HEK293 (cell line): Measurements from ENCODE around the gene CSGALNACT2.

ENCODE experiments used
- CTCF ChIA-PET: fragments of 350-600 bp; formaldehyde crosslinking; extraction: SDS; loops from one replicate; lab custom pipeline; 2021; ENCODE audit warnings: antibody characterized with exemption; lab: Yijun Ruan, JAX
- POLR2A ChIA-PET: fragments of 300-600 bp; formaldehyde crosslinking; extraction: SDS; loops from one replicate; lab custom pipeline; 2020; ENCODE audit warnings: antibody characterized with exemption, inconsistent platforms; lab: Yijun Ruan, JAX
- H3K27ac ChIP-seq: fragments of 200-500 bp; sonication (Bioruptor generic); 2 replicates; pipeline ENCODE4 v1.5.1; 2014; ENCODE audit warnings: low read depth, low read length, control low read depth, inconsistent platforms; ENCODE audit errors: extremely low read depth
- H3K36me3 ChIP-seq, 2 experiments: fragments of 200-500 bp in 1 of 2; sonication (Bioruptor generic) in 1 of 2; 1 replicate in 1 of 2; 2 replicates in 1 of 2; pipeline ENCODE4 v1.5.1; 2014 to 2017; ENCODE audit warnings: inconsistent platforms in 2 of 2, low read length in 2 of 2; ENCODE audit not compliant: control insufficient read depth in 2 of 2, insufficient read depth in 1 of 2
- H3K4me1 ChIP-seq: fragments of 200-500 bp; sonication (Bioruptor generic); 2 replicates; pipeline ENCODE4 v1.5.1; 2014; ENCODE audit warnings: mild to moderate bottlenecking, low read length, inconsistent platforms; ENCODE audit not compliant: control insufficient read depth, insufficient read depth
- H3K4me3 ChIP-seq: 2 replicates; pipeline ENCODE4 v1.5.1; 2011; ENCODE audit warnings: low read depth, mild to moderate bottlenecking, control low read depth, low read length, moderate library complexity
- H3K9me3 ChIP-seq: fragments of 200-500 bp; sonication (Bioruptor generic); 2 replicates; pipeline ENCODE4 v1.5.1; 2014; ENCODE audit warnings: low read depth, low read length, inconsistent platforms; ENCODE audit not compliant: control insufficient read depth, insufficient read depth
- IKZF3 ChIP-seq: fragments of 450-650 bp; IDR thresholded peaks from 2 replicates; pipeline ENCODE4 v1.5.0; 2018; ENCODE audit warnings: missing biosample characterization, mild to moderate bottlenecking, missing genetic modification characterization, moderate library complexity
- KLF7 ChIP-seq: fragments of 450-650 bp; formaldehyde crosslinking; IDR thresholded peaks from 2 replicates; pipeline ENCODE4 v1.5.1; 2016; ENCODE audit warnings: missing biosample characterization, missing genetic modification characterization, borderline replicate concordance
- RBAK ChIP-seq: fragments of 450-650 bp; formaldehyde crosslinking; IDR thresholded peaks from 2 replicates; pipeline ENCODE4 v1.5.1; 2016; ENCODE audit warnings: missing biosample characterization, missing genetic modification characterization
- SALL2 ChIP-seq: fragments of 450-650 bp; formaldehyde crosslinking; IDR thresholded peaks from 2 replicates; pipeline ENCODE4 v1.5.0; 2017; ENCODE audit warnings: missing biosample characterization, mild to moderate bottlenecking, missing genetic modification characterization, borderline replicate concordance
- SP3 ChIP-seq: fragments of 450-650 bp; formaldehyde crosslinking; IDR thresholded peaks from 2 replicates; pipeline ENCODE4 v1.5.1; 2016; ENCODE audit warnings: missing biosample characterization, missing genetic modification characterization
- ZBTB21 ChIP-seq: fragments of 450-650 bp; formaldehyde crosslinking; IDR thresholded peaks from 2 replicates; pipeline ENCODE4 v1.5.1; 2017; ENCODE audit warnings: missing biosample characterization, missing genetic modification characterization
- ZEB2 ChIP-seq: fragments of 450-650 bp; formaldehyde crosslinking; IDR thresholded peaks from 2 replicates; pipeline ENCODE4 v1.5.1; 2016; ENCODE audit warnings: missing biosample characterization, missing genetic modification characterization
- ZNF121 ChIP-seq: fragments of 450-650 bp; formaldehyde crosslinking; IDR thresholded peaks from 2 replicates; pipeline ENCODE4 v1.5.1; 2016; ENCODE audit warnings: missing biosample characterization, missing genetic modification characterization
- ZNF2 ChIP-seq: fragments of 450-650 bp; formaldehyde crosslinking; IDR thresholded peaks from 2 replicates; pipeline ENCODE4 v1.5.1; 2016; ENCODE audit warnings: missing biosample characterization, missing genetic modification characterization
- ZNF311 ChIP-seq: fragments of 450-650 bp; formaldehyde crosslinking; IDR thresholded peaks from 2 replicates; pipeline ENCODE4 v1.5.1; 2017; ENCODE audit warnings: missing biosample characterization, missing genetic modification characterization, borderline replicate concordance
- ZNF341 ChIP-seq: fragments of 450-650 bp; formaldehyde crosslinking; IDR thresholded peaks from 2 replicates; pipeline ENCODE4; 2016; ENCODE audit warnings: low read depth, missing biosample characterization, missing genetic modification characterization
- ZNF549 ChIP-seq: fragments of 450-650 bp; IDR thresholded peaks from 2 replicates; pipeline ENCODE4 v1.5.1; 2018; ENCODE audit warnings: missing biosample characterization, missing genetic modification characterization, mild to moderate bottlenecking, inconsistent platforms, moderate library complexity
- ZNF561 ChIP-seq: fragments of 450-650 bp; IDR thresholded peaks from 2 replicates; pipeline ENCODE4 v1.5.1; 2018; ENCODE audit warnings: missing biosample characterization, missing genetic modification characterization, borderline replicate concordance
- ZNF585B ChIP-seq: fragments of 450-650 bp; formaldehyde crosslinking; IDR thresholded peaks from 2 replicates; pipeline ENCODE4 v1.5.1; 2016; ENCODE audit warnings: missing biosample characterization, missing genetic modification characterization
- ZNF777 ChIP-seq: fragments of 450-650 bp; formaldehyde crosslinking; IDR thresholded peaks from 2 replicates; pipeline ENCODE4 v1.5.1; 2017; ENCODE audit warnings: missing biosample characterization, missing genetic modification characterization, borderline replicate concordance
- ZNF791 ChIP-seq: fragments of 450-650 bp; formaldehyde crosslinking; IDR thresholded peaks from 2 replicates; pipeline ENCODE4 v1.5.1; 2016; ENCODE audit warnings: missing biosample characterization, missing genetic modification characterization
- ZNF837 ChIP-seq: fragments of 450-650 bp; formaldehyde crosslinking; IDR thresholded peaks from 2 replicates; pipeline ENCODE4 v1.5.1; 2016; ENCODE audit warnings: missing biosample characterization, missing genetic modification characterization
- TF ChIP-seq, protein P1 (sequence below): fragments of 450-650 bp; formaldehyde crosslinking; IDR thresholded peaks from 2 replicates; pipeline ENCODE4 v1.5.1; 2016; ENCODE audit warnings: missing biosample characterization, missing genetic modification characterization, borderline replicate concordance
- TF ChIP-seq, protein P2 (sequence below): IDR thresholded peaks from 2 replicates; pipeline ENCODE4 v1.6.1; 2011; ENCODE audit warnings: mild to moderate bottlenecking, low read depth, low read length, borderline replicate concordance
- TF ChIP-seq, protein P3 (sequence below): fragments of 450-650 bp; formaldehyde crosslinking; IDR thresholded peaks from 2 replicates; pipeline ENCODE4 v1.5.1; 2016; ENCODE audit warnings: missing biosample characterization, missing genetic modification characterization

CSGALNACT2 gene

DNA sequence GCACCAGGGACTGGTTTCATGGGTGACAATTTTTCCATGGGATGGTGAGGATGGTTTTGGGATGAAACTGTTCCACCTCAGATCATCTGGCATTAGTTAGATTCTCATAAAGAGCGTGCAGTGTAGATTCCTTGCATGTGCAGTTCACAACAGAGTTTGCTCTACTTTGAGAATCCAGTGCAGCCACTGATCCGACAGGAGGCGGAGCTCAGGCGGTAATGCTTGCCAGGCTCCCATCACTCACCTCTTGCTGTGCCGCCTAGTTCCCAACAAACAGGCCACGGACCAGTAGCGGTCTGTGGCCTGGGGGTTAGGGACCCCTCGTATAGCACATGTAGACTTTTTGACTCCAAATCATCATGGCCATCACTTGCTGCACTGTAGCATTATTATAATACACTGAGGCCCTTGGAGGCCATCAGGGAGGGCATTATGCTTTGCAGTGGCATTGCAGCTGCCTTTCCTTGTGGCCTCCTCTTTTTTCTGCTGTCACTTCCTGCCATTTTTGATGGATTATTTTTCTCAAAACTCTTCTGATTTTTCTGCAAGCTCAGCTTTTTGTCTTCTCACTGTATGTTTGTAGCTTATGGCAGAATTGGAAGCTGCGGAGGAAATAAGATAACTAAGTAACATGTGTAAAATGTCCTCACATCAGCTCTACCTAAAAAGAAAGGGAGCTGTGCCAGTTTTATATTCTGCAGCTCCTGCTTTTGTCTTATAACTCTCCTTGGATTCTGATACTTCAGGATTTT lies 18.5 kb downstream of the CSGALNACT2 start (continued):
- TF ChIP-seq IKZF3 (tag by site-specific recombination): no peak
- no peak for TF ChIP-seq ZNF791 (tag by site-specific recombination)
- TF ChIP-seq, protein P1, sequence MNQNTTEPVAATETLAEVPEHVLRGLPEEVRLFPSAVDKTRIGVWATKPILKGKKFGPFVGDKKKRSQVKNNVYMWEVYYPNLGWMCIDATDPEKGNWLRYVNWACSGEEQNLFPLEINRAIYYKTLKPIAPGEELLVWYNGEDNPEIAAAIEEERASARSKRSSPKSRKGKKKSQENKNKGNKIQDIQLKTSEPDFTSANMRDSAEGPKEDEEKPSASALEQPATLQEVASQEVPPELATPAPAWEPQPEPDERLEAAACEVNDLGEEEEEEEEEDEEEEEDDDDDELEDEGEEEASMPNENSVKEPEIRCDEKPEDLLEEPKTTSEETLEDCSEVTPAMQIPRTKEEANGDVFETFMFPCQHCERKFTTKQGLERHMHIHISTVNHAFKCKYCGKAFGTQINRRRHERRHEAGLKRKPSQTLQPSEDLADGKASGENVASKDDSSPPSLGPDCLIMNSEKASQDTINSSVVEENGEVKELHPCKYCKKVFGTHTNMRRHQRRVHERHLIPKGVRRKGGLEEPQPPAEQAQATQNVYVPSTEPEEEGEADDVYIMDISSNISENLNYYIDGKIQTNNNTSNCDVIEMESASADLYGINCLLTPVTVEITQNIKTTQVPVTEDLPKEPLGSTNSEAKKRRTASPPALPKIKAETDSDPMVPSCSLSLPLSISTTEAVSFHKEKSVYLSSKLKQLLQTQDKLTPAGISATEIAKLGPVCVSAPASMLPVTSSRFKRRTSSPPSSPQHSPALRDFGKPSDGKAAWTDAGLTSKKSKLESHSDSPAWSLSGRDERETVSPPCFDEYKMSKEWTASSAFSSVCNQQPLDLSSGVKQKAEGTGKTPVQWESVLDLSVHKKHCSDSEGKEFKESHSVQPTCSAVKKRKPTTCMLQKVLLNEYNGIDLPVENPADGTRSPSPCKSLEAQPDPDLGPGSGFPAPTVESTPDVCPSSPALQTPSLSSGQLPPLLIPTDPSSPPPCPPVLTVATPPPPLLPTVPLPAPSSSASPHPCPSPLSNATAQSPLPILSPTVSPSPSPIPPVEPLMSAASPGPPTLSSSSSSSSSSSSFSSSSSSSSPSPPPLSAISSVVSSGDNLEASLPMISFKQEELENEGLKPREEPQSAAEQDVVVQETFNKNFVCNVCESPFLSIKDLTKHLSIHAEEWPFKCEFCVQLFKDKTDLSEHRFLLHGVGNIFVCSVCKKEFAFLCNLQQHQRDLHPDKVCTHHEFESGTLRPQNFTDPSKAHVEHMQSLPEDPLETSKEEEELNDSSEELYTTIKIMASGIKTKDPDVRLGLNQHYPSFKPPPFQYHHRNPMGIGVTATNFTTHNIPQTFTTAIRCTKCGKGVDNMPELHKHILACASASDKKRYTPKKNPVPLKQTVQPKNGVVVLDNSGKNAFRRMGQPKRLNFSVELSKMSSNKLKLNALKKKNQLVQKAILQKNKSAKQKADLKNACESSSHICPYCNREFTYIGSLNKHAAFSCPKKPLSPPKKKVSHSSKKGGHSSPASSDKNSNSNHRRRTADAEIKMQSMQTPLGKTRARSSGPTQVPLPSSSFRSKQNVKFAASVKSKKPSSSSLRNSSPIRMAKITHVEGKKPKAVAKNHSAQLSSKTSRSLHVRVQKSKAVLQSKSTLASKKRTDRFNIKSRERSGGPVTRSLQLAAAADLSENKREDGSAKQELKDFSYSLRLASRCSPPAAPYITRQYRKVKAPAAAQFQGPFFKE (tag by site-specific recombination): no peak
- no peak for TF ChIP-seq ZEB2 (tag by site-specific recombination)
- TF ChIP-seq ZNF837 (tag by site-specific recombination): no peak

DNA sequence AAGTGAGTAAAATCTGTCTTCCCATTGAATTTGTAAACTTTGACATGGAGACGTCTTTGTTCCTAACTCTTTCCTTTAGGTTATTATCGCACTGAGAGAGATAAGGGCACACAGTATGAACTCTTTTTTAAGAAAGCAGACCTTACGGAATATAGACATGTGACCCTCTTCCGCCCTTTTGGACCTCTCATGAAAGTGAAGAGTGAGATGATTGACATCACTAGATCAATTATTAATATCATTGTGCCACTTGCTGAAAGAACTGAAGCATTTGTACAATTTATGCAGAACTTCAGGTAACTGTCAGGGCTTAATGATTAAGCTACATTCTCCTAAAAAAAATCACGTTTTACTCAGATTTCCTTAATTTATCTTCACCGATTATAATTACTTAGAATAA lies 20.4 kb downstream of the CSGALNACT2 start:
- Histone ChIP-seq H3K27ac (no peak overlapping the region), H3K4me3 (no peak overlapping the region), H3K36me3 (peaks cover 0 to 24% of the 10 kb centered on the region in 2 experiments; a peak in 1 of 3 replicates), H3K4me1 (0 out of 2 replicates have a peak, but pooled peaks cover 3% of the 10 kb centered on the region), H3K9me3 (no peaks in the 10 kb centered on the region)
- CTCF ChIA-PET: no interaction called here
- POLR2A ChIA-PET: no interaction called here
- TF ChIP-seq ZNF585B (tag by site-specific recombination) (no peak), ZNF549 (tag by site-specific recombination) (no peak), ZNF561 (tag by site-specific recombination) (no peak), KLF7 (no peak)
- TF ChIP-seq, all 188 proteins: peak for 0

DNA sequence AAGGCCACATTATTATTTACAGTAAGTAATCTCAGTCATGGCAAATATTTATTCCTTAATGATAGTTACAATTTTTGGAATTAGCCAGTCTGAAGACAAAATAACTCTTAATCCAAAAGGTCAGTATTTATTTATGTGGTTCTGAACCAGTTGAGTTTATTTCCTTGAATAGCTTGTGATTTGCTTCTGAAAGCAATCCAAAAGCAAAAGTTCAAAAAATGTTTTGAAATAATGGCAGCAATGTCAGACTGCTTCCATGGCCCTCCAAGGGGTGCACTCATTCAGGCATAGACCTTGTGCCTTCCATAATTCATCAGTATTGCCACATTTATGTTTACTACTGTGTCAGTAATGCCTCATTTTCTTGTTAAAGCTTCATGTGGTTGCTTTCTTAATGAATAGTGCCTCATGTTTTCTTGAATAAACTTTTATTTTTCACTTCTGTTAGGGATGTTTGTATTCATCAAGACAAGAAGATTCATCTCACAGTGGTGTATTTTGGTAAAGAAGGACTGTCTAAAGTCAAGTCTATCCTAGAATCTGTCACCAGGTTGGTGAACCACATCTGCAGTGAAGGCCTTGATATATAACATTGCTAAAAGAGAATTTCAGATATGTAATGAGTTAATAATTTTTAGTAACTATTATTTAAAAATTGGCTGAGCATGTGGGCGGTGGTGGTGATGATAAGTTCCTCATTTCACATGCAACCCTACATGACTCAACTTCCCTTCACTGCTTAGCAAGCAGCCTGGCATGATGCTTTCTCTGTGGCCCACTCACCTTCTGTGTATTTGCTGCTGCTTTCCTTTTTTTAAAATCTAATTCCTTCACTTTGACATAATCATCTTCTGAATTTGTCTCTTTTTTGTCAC lies 22.0 kb downstream of the CSGALNACT2 start:
- H3K9me3 ChIP-seq: no peaks in the 10 kb centered on the region
- H3K27ac ChIP-seq: no peak overlapping the region
- no peak overlapping the region for H3K4me3 ChIP-seq
- ChIA-PET POLR2A (no interaction called here), CTCF (no interaction called here)
- H3K36me3 ChIP-seq: peaks cover 0 to 27% of the 10 kb centered on the region in 2 experiments; a peak in 1 of 3 replicates
- no peak for TF ChIP-seq ZNF2 (tag by site-specific recombination)
- TF ChIP-seq, all 188 proteins: peak for 0
- 0 out of 2 replicates have a peak, but pooled peaks cover 3% of the 10 kb centered on the region for H3K4me1 ChIP-seq

DNA sequence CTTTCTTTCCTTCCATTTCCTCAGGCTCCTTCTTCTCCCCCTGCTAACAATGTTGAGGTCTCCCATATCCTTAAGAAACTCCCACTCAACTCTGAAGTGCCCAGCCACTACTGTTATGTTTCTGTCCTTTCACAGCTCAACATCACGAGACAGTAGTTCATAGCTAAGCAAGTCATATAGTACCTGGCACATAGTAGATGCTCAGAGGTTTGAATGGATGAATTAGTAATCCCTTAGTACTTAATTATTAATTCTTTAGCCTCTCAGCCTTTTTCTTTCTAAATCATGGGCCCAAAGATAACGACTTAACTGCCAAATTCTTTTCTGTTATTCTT lies 22.6 kb downstream of the CSGALNACT2 start:
- peaks cover 0 to 27% of the 10 kb centered on the region in 2 experiments; a peak in 1 of 3 replicates for H3K36me3 ChIP-seq
- ChIA-PET POLR2A (no interaction called here), CTCF (no interaction called here)
- no peak overlapping the region for H3K4me3 ChIP-seq
- H3K4me1 ChIP-seq: 0 out of 2 replicates have a peak, but pooled peaks cover 3% of the 10 kb centered on the region
- H3K27ac ChIP-seq: no peak overlapping the region
- H3K9me3 ChIP-seq: no peaks in the 10 kb centered on the region
- no peak for TF ChIP-seq RBAK
- TF ChIP-seq ZBTB21 (tag by site-specific recombination): no peak
- no peak for TF ChIP-seq SALL2
- no peak for TF ChIP-seq SP3 (tag by site-specific recombination)
- no peak for TF ChIP-seq ZNF791 (tag by site-specific recombination)
- TF ChIP-seq ZNF121: no peak
- no peak for TF ChIP-seq ZNF311 (tag by site-specific recombination)
- TF ChIP-seq, protein P2, sequence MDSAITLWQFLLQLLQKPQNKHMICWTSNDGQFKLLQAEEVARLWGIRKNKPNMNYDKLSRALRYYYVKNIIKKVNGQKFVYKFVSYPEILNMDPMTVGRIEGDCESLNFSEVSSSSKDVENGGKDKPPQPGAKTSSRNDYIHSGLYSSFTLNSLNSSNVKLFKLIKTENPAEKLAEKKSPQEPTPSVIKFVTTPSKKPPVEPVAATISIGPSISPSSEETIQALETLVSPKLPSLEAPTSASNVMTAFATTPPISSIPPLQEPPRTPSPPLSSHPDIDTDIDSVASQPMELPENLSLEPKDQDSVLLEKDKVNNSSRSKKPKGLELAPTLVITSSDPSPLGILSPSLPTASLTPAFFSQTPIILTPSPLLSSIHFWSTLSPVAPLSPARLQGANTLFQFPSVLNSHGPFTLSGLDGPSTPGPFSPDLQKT: no peak
- TF ChIP-seq ZNF341: no peak
- no peak for TF ChIP-seq ZNF777 (tag by site-specific recombination)
- TF ChIP-seq, protein P3, sequence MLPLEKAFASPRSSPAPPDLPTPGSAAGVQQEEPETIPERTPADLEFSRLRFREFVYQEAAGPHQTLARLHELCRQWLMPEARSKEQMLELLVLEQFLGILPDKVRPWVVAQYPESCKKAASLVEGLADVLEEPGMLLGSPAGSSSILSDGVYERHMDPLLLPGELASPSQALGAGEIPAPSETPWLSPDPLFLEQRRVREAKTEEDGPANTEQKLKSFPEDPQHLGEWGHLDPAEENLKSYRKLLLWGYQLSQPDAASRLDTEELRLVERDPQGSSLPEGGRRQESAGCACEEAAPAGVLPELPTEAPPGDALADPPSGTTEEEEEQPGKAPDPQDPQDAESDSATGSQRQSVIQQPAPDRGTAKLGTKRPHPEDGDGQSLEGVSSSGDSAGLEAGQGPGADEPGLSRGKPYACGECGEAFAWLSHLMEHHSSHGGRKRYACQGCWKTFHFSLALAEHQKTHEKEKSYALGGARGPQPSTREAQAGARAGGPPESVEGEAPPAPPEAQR (tag by site-specific recombination): no peak
